Measurements from ENCODE around the gene LACTB. TPM values are rescaled to one million over a fixed set of nuclear protein-coding genes. Genes with fewer than 3 reads are reported as not detected.

Gene LACTB
- total RNA-seq, 1 donor from 2014 or later = 13.7 TPM

Other genes with a start within 250 kb of the LACTB start
- gene TPM1, start 79.1 kb upstream of the LACTB start, total RNA-seq = 9.3 and 9.7 TPM in 2 replicates
- gene RPS27L, start 35.6 kb downstream of the LACTB start, total RNA-seq = 163 and 164 TPM in 2 replicates
- 135 and 149 TPM in 2 replicates for gene RAB8B, start 67.7 kb downstream of the LACTB start, total RNA-seq
- 4.1 and 6.2 TPM in 2 replicates for gene APH1B, start 155.7 kb downstream of the LACTB start, total RNA-seq